Measurements from ENCODE around the gene TOMM20L. TPM values are rescaled to one million over a fixed set of nuclear protein-coding genes. Genes with fewer than 3 reads are reported as not detected.

Gene TOMM20L
- total RNA-seq, 1 experiment from 2014 or later, result not detected

- BruUV-seq (replicated peaks), result no TSS peak
- no peak overlapping the region for H3K27ac ChIP-seq (ENCODE audit: low read depth, low read length)
- DNase-seq (ENCODE audit: low read depth, low spot score) (no peak), ATAC-seq (no peak)
- no peaks in the 10 kb centered on the region for H3K9me3 ChIP-seq (ENCODE audit: control insufficient read depth in 1 of 2, insufficient read depth in 1 of 2, low read depth in 1 of 2, low read length in 2 of 2)
- no peaks in the 10 kb centered on the region for H3K27me3 ChIP-seq (ENCODE audit: insufficient read depth, low read length)
- TF ChIP-seq ZFX (IDR thresholded peaks at IDR 0.05) (no peak), TCF7L2 (IDR thresholded peaks at IDR 0.05; ENCODE audit: borderline replicate concordance, extremely low read depth, insufficient read depth, insufficient read length) (no peak), ATF3 (IDR thresholded peaks at IDR 0.05) (no peak), JUND (IDR thresholded peaks at IDR 0.05) (no peak)
- POLR2A ChIA-PET, result no interaction called here
- CTCF ChIA-PET, result no interaction called here
- no peak overlapping the region for H3K9ac ChIP-seq (ENCODE audit: low read length)
- RAD21 ChIA-PET (ENCODE audit: low non-redundant PET in 1 of 2, low total read pairs in 2 of 2, uncharacterized antibody in 2 of 2, unreplicated experiment in 2 of 2), result no interaction called here
- intact Hi-C loops (cut with micrococcal nuclease), result no loop called here
- H4K20me1 ChIP-seq (ENCODE audit: insufficient read depth), result no peaks in the 10 kb centered on the region
- H3K4me2 ChIP-seq (ENCODE audit: low read length), result no peak overlapping the region
- no peaks in the 10 kb centered on the region for H3K4me1 ChIP-seq (ENCODE audit: control insufficient read depth in 1 of 2, insufficient read depth in 2 of 2, low read length in 2 of 2)
- peaks cover 0 to 16% of the 10 kb centered on the region in 2 experiments; a peak in 2 of 4 replicates for H3K36me3 ChIP-seq (ENCODE audit: control insufficient read depth in 1 of 2, insufficient read depth in 2 of 2, low read length in 2 of 2)
- no peak overlapping the region for H2AFZ ChIP-seq (ENCODE audit: low read depth, low read length, poor library complexity, severe bottlenecking)
- H3K9me2 ChIP-seq (ENCODE audit: insufficient read depth), result no peaks in the 10 kb centered on the region
- H3K79me2 ChIP-seq (ENCODE audit: insufficient read depth, low read length), result no peaks in the 10 kb centered on the region
- no peak overlapping the region for H3K4me3 ChIP-seq (replicated peaks in 1 of 2; ENCODE audit: low read depth in 1 of 2, low read length in 2 of 2)
Observed at GRCh38 chr14:58353516-58354299, 42.0 kb upstream of the TOMM20L start.

DNA sequence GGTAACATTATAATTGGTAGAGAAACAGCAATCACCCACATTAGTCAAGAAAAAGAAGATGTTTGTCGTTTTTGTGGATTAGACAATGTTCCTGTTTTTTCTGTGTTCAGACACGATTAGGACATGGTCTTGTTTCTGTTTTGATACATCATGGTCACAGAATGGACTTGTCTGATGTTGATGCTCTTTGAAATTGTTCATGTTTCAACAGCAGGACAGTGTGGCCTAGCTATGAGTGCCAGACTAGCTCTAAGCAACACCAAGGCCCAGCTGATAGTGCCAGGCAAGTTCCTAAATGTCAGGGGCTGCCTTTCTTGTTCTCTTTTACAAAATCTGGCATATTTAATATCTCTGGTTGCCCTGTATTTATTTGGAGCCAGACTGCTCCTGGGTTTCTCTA is 40.9 kb upstream of the TOMM20L start:
- intact Hi-C loops (cut with micrococcal nuclease), result no loop called here
- no peaks in the 10 kb centered on the region for H3K27me3 ChIP-seq (ENCODE audit: insufficient read depth, low read length)
- no peak for TF ChIP-seq CEBPB (IDR thresholded peaks at IDR 0.05; ENCODE audit: low read depth)
- TF ChIP-seq, protein P1, sequence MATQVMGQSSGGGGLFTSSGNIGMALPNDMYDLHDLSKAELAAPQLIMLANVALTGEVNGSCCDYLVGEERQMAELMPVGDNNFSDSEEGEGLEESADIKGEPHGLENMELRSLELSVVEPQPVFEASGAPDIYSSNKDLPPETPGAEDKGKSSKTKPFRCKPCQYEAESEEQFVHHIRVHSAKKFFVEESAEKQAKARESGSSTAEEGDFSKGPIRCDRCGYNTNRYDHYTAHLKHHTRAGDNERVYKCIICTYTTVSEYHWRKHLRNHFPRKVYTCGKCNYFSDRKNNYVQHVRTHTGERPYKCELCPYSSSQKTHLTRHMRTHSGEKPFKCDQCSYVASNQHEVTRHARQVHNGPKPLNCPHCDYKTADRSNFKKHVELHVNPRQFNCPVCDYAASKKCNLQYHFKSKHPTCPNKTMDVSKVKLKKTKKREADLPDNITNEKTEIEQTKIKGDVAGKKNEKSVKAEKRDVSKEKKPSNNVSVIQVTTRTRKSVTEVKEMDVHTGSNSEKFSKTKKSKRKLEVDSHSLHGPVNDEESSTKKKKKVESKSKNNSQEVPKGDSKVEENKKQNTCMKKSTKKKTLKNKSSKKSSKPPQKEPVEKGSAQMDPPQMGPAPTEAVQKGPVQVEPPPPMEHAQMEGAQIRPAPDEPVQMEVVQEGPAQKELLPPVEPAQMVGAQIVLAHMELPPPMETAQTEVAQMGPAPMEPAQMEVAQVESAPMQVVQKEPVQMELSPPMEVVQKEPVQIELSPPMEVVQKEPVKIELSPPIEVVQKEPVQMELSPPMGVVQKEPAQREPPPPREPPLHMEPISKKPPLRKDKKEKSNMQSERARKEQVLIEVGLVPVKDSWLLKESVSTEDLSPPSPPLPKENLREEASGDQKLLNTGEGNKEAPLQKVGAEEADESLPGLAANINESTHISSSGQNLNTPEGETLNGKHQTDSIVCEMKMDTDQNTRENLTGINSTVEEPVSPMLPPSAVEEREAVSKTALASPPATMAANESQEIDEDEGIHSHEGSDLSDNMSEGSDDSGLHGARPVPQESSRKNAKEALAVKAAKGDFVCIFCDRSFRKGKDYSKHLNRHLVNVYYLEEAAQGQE (IDR thresholded peaks at IDR 0.05; ENCODE audit: low read depth), result no peak
- no peak for TF ChIP-seq TCF7L2 (IDR thresholded peaks at IDR 0.05; ENCODE audit: borderline replicate concordance, extremely low read depth, insufficient read depth, insufficient read length)
- no peak for TF ChIP-seq FOSL1 (IDR thresholded peaks at IDR 0.05; ENCODE audit: low read depth)
- no peak for TF ChIP-seq MAX (IDR thresholded peaks at IDR 0.05)
- TF ChIP-seq ZNF274 (IDR thresholded peaks at IDR 0.05; ENCODE audit: low read depth, low read length), result no peak
- TF ChIP-seq CBX3 (IDR thresholded peaks at IDR 0.05; ENCODE audit: low read depth), result no peak
- ATAC-seq (no peak), DNase-seq (ENCODE audit: low read depth, low spot score) (no peak)
- no peak overlapping the region for H3K9ac ChIP-seq (ENCODE audit: low read length)
- BruUV-seq (replicated peaks), result no TSS peak
- H2AFZ ChIP-seq (ENCODE audit: low read depth, low read length, poor library complexity, severe bottlenecking), result no peak overlapping the region
- CTCF ChIA-PET, result no interaction called here
- no peaks in the 10 kb centered on the region for H3K9me2 ChIP-seq (ENCODE audit: insufficient read depth)
- peaks cover 0 to 14% of the 10 kb centered on the region in 2 experiments; a peak in 2 of 4 replicates for H3K36me3 ChIP-seq (ENCODE audit: control insufficient read depth in 1 of 2, insufficient read depth in 2 of 2, low read length in 2 of 2)
- POLR2A ChIA-PET, result no interaction called here
- RAD21 ChIA-PET (ENCODE audit: low non-redundant PET in 1 of 2, low total read pairs in 2 of 2, uncharacterized antibody in 2 of 2, unreplicated experiment in 2 of 2), result no interaction called here
- H3K27ac ChIP-seq (ENCODE audit: low read depth, low read length), result no peak overlapping the region
- no peaks in the 10 kb centered on the region for H3K9me3 ChIP-seq (ENCODE audit: control insufficient read depth in 1 of 2, insufficient read depth in 1 of 2, low read depth in 1 of 2, low read length in 2 of 2)
- no peaks in the 10 kb centered on the region for H3K79me2 ChIP-seq (ENCODE audit: insufficient read depth, low read length)
- no peak overlapping the region for H3K4me3 ChIP-seq (replicated peaks in 1 of 2; ENCODE audit: low read depth in 1 of 2, low read length in 2 of 2)
- no peaks in the 10 kb centered on the region for H3K4me1 ChIP-seq (ENCODE audit: control insufficient read depth in 1 of 2, insufficient read depth in 2 of 2, low read length in 2 of 2)
- H4K20me1 ChIP-seq (ENCODE audit: insufficient read depth), result no peaks in the 10 kb centered on the region
- no peak overlapping the region for H3K4me2 ChIP-seq (ENCODE audit: low read length)

Measured in HCT116 (cell line).